ENCODE results near the gene TIGD3.
A peak's percentile ranks its signal among the peaks of the same experiment; 100 is the strongest.
"Not testable (repeated sequence)": the region's sequence is repeated elsewhere in the genome, so short reads cannot be mapped to it uniquely, and the experiment has no call there.

Gene TIGD3

DNA sequence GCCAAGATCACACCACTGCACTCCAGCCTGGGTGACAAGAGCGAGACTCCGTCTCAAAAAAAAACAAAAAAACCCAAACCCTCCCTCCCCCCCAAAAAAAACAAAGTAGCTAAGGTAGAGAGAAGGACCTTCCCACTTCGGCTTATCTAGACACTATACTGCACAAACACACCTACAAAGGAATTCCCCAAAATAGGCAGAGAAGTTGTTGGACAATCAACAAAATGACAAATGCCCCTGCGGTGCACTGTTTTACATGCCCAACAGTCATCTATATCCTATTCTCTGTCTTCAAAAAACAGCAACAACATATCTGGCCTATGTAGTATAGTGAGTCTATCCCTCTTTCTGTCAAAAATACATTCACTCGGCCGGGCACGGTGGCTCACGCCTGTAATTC is 27.5 kb upstream of the TIGD3 start:
- no peak for DNase-seq

- no peak for DNase-seq
These were observed 25.1 kb upstream of the TIGD3 start for GRCh38 chr11:65329478-65329877.

DNA sequence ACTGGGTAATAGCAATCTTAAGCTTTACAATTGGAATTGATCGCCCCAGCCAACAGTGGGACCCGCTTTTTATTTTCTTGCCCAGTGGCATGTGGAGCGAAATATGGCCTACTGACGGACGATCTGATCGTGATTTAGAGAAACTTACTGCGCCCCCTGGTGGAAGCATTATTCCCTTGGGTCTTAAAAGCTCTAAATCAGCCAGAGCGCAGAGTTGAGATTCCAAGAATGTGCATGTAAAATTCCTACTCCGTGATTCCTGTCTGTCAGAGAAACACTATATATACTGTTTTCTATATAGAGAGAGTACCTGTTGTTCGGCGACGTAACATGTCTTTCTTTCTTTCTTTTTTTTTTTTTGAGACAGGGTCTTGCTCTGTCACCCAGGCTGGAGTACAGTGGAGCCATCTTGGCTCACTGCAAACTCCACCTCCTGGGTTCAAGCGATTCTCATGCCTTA is 24.6 kb upstream of the TIGD3 start:
- DNase-seq, result peak; percentile 92

GRCh38 chr11:65330544-65330943 is 24.0 kb upstream of the TIGD3 start:
- DNase-seq, result no peak

DNA sequence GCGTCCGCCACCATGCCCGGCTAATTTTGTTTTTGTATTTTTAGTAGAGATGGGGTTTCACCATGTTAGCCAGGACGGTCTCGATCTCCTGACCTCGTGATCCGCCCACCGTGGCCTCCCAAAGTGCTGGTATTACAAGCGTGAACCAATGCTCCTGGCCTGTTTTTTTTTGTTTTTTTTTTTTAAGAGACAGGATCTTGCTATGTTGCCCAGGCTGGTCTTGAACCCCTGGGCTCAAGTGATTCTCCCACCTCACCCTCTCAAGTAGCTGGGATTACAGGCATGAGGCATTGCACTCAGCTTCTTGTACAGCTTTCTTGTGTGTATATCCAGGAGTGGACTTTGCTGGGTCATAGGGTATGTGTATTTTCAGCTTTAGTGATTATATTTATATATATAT is 22.0 kb upstream of the TIGD3 start:
- DNase-seq, result not testable (repeated sequence)

- DNase-seq, result no peak
These were observed 19.8 kb upstream of the TIGD3 start for GRCh38 chr11:65334696-65335295.

DNA sequence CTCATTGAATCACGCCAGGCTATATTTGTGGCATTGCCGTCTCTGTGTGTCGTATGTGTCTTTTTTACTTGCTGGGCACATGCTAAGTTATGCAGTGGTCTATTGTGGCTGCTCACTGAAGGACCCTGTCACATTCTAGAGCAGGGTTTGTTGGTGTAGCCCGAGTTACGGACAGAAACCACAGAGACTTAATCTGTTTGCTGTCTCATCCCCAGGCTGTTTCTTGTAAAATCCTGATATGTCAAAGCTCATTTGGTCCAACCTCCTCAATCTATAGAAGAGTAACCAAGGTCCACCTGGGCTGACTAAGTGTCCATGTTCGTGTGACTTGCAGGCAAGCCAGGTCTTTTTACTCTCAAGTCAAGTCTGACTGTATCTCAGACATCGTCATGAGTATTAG is 15.9 kb upstream of the TIGD3 start:
- DNase-seq, result no peak

- no peak for DNase-seq
These were observed 14.3 kb upstream of the TIGD3 start for GRCh38 chr11:65340226-65340625.

- DNase-seq, result no peak
These were observed 12.7 kb upstream of the TIGD3 start for GRCh38 chr11:65341856-65342255.

- no peak for DNase-seq
These were observed 3.0 kb upstream of the TIGD3 start for GRCh38 chr11:65351511-65351910.

- no peak for DNase-seq
These were observed 1.8 kb upstream of the TIGD3 start for GRCh38 chr11:65352783-65353182.

DNA sequence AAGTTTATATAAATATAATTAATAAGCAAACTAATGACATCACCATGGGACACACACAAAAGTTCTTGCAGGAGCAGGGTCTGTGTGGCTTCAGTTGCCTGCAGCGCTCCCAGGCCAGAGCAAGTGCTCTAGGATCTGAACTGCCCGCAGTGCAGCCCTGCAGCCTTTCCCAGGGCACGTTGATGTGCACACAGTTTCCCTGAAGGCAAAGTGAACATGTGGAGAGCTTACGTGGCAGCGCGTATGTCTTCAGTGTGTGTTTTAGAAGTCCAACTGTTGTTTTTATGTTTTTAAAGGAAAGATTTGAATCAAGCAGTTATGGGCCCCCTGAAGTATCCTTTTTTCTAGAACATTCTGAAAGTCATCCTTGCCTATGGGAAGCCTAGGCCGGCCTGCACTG is 1.2 kb upstream of the TIGD3 start:
- DNase-seq, result no peak

GRCh38 chr11:65353900-65354264 is 669 bp upstream of the TIGD3 start:
- no peak for DNase-seq

DNA sequence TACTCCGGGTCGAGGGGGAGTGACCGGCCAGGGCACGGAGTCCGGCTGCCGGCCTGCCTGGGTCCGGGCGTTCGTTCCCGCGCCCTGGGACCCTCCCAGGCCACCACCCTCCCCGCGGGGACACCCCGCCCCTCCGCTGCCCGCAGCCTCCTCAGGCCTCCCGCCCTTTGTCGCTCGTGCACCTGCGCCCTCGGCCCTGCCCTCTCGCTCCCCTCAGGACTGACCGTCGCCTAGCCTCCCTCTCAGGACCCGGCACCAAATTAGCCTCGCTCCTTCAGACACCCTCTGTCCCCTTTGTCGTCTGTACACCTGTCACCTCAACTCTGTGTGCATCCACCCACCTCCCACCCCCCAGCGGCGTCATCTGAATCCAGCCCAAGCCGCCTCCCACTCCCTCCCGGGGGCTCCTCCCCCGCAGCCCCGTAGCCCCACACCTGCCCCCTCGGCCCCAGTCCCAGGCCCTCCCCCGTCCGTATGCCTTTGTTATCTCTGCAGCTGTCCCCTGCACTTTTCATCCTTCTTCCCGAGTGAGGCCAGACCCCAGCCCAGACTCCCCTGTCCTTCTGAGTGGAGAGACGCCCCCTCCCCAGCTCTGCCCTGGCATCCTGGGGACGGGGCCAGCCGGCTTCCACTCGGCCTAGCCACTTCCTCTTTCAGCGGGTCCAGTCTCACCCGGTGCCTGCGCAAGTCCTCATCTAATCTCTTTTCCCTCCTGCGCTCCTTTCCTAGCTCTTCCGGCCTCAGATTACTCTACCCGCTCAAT is 643 bp downstream of the TIGD3 start:
- DNase-seq, result no peak

DNA sequence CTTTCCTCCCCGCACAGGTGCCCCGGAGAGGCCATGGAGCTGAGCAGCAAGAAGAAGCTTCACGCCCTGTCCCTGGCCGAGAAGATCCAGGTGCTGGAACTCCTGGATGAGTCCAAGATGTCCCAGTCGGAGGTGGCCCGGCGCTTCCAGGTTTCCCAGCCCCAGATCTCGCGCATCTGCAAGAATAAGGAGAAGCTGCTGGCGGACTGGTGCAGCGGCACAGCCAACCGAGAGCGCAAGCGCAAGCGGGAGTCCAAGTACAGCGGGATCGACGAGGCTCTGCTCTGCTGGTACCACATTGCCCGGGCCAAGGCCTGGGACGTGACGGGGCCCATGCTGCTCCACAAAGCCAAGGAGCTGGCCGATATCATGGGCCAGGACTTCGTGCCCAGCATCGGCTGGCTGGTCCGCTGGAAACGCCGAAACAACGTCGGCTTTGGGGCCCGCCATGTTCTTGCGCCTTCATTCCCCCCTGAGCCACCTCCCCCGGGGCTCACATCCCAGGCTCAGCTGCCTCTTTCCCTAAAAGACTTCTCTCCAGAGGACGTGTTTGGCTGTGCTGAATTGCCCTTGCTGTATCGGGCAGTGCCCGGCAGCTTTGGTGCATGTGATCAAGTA is 1.3 kb downstream of the TIGD3 start:
- no peak for DNase-seq

DNA sequence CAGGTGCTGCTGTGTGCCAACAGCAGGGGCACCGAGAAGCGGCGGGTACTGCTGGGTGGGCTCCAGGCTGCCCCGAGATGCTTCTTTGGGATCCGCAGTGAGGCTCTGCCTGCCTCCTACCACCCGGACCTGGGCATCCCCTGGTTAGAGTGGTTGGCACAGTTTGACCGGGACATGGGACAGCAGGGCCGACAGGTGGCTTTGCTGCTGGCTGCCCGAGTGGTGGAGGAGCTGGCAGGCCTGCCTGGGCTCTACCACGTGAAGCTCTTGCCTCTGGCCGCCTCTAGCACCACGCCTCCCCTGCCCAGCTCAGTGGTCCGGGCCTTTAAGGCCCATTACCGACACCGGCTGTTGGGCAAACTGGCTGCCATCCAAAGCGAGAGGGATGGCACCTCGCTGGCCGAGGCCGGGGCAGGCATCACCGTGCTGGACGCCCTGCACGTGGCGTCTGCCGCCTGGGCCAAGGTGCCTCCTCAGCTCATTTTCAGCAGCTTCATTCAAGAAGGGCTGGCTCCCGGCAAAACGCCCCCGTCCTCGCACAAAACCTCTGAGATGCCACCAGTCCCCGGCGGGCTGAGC is 1.9 kb downstream of the TIGD3 start:
- no peak for DNase-seq

- no peak for DNase-seq
These were observed 3.4 kb downstream of the TIGD3 start for GRCh38 chr11:65357856-65358356.

DNA sequence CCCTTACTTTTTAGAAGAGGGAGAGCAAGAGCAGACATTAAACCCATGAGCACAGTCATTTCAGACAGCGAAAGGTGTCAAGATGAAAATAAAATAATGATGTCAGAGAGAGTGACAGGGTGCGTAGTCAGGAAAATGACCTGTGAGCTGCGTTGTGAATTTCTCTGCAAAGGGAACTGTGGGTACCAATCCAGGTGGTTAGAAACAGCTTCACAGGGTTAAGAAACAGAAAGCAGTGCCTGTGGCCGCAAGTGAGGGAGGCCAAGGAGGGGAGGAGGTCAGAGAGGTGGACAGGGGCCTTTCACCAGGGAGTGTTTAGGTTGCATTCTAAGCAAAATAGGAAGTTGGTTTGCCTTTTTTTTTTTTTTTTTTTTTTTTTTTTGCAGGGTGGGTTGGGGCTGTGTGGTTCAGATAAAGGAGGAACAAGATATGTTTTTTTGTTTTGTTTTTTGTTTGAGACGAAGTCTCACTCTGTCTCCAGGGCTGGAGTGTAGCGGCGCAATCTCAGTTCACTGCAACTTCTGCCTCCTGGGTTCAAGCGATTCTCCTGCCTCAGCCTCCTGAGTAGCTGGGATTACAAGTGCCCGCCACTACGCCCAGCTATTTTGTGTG is 7.9 kb downstream of the TIGD3 start:
- DNase-seq, result no peak

GRCh38 chr11:65362966-65363365 is 8.4 kb downstream of the TIGD3 start:
- DNase-seq, result no peak

DNA sequence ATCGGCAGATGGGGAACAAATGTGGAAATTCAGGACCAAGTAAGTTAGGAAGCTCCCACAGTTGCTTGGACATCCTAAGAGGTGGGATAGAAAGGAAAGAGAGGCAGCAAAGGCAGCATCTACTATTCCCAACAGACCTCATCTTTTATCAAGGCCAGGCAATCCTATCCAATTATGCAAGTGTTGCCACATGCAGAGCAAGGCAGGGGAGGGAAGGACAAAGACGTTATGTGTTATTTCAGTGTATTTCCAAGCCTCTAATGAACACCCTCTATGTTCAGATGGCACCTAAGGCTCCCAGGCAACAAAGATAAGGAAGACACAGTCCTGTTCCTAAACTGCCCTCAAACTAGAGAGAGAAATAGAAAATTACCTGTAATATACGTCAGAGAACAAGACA is 9.2 kb downstream of the TIGD3 start:
- DNase-seq, result no peak

DNA sequence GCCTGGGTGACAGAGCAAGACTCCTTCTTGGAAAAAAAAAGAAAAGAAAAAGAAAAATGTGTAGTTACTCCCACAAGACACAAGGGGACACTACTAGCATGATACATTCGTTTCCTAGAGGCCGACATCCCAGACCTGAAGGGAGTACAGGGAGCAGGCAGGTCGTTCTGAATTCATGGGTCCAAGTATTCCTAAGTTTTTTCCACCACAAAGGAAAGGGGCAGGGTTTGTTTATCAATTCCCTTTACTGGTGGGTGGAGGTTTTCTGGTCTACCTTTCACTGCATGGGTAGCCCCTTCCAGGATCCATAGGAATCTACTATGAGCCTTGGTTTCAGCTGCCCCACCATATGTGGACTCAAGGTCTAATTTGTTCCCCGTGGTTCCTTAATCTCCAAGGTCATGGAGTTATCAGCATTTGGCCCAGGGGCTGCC is 11.8 kb downstream of the TIGD3 start:
- no peak for DNase-seq

DNA sequence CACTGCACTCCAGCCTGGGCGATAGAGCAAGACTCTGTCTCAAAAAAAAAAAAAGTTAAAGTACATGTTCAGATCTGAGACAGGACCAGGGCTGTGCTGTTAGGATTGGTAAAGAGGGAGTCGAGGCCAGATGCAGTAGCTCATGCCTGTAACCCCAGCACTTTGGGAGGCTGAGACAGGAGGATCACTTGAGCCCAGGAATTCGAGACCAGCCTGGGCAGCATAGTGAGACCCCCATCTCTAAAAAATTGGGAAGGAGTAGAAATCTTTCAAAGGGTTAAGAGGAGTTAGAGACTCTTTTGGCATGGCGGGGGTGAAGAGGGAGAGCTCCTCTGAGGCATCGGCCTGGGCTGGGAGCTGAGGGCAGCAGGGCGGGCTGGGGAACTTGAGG is 16.1 kb downstream of the TIGD3 start:
- no peak for DNase-seq

- no peak for DNase-seq
These were observed 19.5 kb downstream of the TIGD3 start for GRCh38 chr11:65373839-65374580.
